SU-DHL-6 (cell line): ENCODE data around the gene SLC11A1.

Experiments
- EZH2phosphoT487 ChIP-seq: fragments of 200-600 bp; sonication (generic), shearing (Covaris generic); conservative IDR thresholded peaks from 2 replicates; pipeline ENCODE4 v1.6.1; 2018; ENCODE audit warnings: mild to moderate bottlenecking, antibody characterized with exemption, low read length, moderate library complexity, mixed read lengths
- TF ChIP-seq, protein P1 (sequence below): fragments of 200-600 bp; sonication (generic); IDR thresholded peaks from one replicate; pipeline ENCODE4 v1.5.1; 2017; ENCODE audit warnings: antibody characterized with exemption, mild to moderate bottlenecking, low read length, moderate library complexity; ENCODE audit not compliant: insufficient read depth, poor library complexity, severe bottlenecking

DNA sequence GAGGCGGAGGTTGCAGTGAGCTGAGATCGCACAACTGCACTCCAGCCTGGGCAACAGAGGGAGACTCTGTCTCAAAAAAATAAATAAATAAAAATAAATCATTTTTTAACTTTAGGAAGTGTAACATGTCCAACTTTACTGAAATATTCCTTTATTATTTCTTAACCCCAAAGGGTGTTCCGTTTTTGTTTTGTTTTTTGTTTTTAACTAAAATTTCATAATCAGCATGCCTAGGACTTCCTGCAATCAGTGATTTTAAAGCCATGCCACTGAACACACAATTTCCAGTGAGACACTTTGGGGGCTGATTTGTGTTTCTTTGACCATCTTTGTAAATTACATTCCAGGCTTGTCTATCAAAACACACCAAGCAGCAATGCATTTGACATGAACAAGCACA is 18.3 kb upstream of the SLC11A1 start:
- TF ChIP-seq EZH2phosphoT487 = no peak
- TF ChIP-seq, protein P1, sequence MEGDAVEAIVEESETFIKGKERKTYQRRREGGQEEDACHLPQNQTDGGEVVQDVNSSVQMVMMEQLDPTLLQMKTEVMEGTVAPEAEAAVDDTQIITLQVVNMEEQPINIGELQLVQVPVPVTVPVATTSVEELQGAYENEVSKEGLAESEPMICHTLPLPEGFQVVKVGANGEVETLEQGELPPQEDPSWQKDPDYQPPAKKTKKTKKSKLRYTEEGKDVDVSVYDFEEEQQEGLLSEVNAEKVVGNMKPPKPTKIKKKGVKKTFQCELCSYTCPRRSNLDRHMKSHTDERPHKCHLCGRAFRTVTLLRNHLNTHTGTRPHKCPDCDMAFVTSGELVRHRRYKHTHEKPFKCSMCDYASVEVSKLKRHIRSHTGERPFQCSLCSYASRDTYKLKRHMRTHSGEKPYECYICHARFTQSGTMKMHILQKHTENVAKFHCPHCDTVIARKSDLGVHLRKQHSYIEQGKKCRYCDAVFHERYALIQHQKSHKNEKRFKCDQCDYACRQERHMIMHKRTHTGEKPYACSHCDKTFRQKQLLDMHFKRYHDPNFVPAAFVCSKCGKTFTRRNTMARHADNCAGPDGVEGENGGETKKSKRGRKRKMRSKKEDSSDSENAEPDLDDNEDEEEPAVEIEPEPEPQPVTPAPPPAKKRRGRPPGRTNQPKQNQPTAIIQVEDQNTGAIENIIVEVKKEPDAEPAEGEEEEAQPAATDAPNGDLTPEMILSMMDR = no peak
